ENCODE data around the gene ATL3.
"Not testable (repeated sequence)": the region's sequence is repeated elsewhere in the genome, so short reads cannot be mapped to it uniquely, and the experiment has no call there.

The ATL3 gene

DNA sequence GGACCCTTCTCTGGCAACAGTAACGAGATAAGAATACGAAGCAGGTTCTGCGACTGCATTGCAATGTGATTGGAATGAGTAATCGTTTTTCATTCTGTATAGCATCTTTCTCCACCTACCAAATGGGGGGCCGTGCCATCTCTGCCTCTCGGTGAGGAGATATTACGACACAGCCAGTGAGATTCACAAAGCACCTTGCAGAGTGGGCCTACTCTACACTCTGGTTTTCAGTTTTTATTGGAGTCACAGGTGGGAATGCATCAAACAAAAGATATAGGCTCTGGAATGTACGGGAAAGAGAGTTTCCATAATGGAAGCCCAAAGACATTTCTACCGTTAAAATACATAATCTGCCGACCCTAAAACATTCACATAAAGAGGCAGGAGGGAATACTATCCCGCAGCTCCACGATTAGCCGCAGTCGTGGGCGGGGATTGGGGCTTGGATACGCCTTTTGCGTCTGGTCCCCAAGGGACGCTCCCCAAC lies 9.7 kb upstream of the ATL3 start:
- no peak for DNase-seq

DNA sequence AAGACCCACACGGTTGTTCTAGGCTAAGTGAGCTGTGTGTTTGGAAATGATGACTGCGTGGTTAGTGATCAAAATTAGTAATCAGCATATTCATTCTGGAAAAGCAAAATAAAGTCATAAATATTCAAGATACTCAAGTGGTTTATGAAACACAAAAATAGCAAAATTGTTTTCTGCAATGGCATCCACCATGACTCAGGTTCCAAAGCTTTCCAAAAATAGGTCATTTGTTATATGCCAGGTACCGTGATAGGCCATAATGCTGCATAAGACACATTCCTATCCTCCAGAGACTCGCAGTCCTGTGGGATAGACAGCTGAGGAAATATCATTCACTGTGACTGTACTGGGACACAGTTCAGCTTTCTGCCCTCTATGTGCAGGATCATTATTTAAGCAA lies 2.4 kb upstream of the ATL3 start:
- no peak for DNase-seq

DNA sequence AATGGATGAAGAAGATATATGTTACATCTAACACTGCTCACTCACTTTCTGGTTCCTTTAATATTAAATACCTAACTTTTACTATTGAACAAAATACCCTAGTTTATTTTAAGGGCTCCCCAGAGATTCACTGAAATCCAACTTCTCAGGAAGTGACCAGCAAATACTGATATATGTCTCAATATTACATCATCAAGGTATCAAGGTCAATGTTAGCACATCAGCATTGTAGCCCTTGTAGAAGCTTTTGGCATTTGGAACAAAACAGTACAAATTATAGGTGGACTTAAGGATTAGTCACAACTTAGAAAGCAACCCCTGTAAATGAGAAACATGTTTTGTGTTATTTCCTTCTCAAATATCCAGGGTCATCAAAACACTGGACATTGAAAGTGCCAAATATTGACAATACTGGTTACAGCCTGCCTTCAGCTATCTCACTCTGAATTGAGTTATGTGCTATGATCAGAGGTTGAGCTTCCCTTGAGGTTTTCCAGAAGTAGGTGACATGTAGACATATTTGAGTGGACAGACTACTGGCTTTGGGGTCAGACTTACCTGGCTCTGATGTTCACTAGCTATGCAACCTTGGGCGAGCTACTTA lies 1.9 kb upstream of the ATL3 start:
- DNase-seq = no peak

DNA sequence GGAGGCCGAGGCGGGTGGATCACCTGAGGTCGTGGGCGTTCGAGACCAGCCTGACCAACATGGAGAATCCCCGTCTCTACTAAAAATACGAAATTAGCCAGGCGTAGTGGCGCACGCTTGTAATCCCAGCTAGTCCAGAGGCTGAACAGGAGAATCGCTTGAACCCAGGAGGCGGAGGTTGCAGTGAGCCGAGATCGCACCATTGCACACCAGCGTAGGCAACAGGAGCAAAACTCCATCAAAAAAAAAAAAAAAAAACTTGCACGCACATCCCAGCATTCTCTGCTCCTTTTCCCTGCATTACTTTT lies 934 bp upstream of the ATL3 start:
- DNase-seq = no peak

DNA sequence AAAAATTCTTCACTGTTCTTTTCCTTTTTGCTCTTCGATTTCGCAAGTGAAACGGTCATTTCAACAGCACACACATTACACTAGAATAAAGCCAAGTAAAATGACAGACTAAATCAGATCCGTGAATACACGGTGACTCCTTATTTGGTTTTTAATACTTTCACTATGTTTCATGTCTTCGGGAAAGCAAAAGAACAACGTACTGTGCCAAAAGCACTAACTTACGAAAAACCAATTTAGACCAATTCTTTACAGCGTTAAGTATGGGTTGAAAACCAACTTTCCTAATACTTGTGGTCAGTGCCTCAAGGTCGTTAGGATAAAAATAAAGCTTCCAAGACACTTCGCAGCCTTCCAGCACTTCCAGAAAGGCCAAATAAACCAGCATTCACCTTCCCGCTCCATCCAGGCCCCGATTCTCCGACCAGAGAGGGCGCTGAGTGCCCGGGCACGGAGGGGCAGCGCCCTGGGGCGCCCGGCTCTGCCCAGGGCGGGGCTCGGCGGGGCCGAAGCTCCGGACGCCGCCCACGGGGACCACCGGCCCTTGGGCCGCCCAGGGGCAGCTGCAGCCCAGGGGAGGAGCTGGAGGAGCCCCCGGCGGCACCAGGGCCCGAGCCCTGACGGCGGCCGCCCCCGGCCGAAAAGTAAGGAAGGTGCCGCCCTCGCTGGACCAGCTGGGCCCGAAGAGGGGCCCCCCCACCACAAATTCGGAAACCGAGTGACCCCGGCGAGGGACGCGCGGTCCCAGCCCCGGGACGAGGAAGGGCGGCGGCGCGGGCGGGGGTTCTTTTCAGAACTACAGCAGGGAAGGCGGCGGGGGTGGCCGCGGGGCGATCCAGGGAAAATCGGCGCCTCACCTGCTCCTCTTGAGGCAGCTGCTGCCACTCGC lies 499 bp downstream of the ATL3 start:
- peak; percentile 12 for DNase-seq

DNA sequence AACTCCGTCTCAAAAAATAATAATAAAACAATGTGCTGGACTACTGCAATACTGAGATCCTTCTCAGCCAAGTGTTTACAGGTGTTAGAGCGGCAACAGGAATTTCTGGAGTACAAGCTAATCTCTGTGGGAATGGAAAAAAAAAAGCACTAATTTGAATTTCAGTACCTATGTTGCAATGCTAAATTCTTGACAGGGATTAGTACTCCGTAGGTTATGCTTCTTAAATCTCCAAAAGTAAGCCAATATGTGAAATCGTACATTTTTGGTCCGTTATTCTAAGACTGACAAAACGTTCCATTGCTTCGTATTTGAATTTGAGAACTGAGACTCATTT lies 1.1 kb downstream of the ATL3 start:
- DNase-seq = no peak

DNA sequence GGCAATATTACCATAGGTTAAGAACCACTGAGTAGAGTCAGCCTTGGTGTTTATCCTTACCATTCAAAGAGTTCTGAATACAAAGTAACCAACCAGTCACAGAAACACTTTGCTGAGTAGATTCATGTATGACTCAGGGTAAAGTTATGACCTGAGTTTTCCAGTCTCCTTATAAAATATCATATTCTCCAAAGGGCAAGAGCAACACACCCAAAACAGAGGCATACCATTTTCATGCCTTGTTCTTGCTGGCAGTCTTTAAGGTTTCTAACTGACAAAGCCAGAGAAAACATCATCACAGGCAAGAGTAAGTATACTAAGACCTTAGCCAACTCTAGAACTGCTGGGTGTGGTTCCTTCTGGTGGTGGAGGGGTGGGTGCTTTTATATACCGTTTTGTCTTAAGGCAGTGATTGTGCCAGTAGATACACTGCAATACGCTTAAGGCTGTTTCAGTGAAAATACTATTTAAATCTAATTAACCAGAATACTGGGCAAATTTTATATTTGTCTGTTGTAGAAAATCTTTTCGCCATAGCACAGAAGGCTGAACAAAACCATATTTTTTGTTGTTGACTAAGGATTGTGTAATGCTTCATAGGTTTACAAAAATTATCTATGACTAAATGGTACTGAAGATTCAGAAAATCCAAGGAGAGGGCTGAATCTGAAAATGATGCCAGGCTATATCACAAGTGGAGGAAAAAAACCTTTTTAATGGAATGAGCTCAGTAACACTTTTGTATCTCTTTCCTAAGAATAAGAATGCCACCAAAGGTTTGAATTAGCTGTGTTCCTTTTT lies 3.0 kb downstream of the ATL3 start:
- DNase-seq = no peak

DNA sequence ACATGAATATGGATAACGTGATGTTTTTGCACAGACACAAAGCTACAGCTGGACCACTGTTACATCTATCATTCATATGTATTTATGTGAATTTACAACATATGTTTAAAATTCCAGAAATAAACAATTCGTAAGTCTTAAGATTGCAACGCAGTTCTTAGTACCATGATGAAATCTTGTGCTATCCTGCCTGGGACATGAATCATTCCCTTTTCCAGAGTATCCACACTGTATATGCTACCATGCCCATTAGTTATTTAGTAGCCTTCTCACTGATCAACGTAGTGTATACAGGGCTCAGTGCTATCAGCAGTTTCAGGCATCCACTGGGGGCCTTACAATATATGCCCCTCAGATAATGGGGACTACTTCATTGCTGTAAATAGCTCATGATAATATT lies 4.3 kb downstream of the ATL3 start:
- no peak for DNase-seq

DNA sequence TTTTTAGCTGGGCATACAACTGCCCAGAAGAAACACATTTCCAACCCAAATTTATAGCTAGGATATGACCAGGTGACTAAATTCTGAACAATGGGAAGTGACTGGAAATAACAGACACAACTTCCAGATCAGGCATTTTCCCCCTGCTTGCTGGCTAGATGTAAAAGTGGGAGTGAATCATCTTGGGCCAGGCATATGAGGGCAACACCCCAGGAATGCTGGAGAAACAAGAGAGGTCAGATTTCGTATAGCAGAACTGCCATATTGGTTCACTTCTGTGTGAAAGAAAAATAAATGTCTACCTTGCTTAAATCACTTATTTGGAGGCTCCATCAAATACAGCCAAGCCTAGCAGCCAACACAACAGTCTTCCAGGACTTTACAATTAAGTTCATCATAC lies 7.4 kb downstream of the ATL3 start:
- DNase-seq = no peak

DNA sequence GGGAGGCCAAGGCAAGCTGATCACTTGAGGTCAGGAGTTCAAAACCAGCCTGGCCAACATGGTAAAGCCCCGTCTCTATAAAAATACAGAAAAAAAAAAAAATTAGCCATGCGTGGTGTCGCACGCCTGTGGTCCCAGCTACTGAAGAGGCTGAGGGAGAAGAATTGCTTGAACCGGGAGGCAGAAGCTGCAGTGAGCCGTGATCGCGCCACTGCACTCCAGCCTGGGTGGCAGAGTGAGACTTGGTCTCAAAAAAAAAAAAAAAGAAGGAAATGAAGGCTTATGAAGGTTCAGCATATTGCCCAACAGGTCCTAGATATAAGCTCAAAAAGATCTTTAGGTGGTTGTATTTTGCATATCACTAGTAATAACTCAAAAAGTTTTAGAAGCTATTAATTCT lies 10.2 kb downstream of the ATL3 start:
- DNase-seq = no peak

DNA sequence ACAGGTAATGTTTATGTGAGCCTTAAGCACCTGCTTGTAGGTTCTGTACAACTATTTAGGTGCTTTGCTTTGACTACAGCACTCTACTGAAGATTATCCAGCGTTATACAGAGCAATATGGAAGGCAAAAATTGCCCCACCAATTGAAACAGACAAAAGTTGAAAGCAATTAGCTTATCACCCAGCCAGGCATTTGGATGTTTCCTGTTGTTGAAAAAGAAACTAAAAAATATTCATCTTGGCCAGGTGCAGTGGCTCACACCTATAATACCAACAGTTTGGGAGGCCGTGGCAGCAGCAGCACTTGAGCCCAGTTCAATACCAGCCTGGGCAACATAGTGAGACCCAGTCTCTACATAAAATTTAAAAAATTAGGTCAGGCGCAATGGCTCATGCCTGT lies 18.5 kb downstream of the ATL3 start:
- no peak for DNase-seq

DNA sequence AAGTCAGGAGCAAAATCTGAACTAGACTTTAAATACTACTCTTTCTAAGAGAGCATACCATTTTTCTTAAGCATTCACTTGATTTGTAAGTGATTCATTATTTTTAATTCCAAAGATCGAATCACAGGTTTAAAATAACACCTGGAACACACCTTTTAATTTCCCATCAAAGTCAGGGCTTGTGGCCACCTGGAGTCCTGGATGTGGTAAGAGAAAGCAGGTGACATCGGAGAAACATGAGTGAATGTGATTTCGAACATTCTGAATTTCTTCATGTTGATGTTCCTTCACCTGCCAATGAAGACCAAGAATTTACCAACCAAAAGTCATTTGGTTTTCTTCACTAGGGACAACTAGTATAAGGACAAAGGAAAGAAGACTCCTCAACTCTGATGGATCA lies 28.0 kb downstream of the ATL3 start:
- no peak for DNase-seq

DNA sequence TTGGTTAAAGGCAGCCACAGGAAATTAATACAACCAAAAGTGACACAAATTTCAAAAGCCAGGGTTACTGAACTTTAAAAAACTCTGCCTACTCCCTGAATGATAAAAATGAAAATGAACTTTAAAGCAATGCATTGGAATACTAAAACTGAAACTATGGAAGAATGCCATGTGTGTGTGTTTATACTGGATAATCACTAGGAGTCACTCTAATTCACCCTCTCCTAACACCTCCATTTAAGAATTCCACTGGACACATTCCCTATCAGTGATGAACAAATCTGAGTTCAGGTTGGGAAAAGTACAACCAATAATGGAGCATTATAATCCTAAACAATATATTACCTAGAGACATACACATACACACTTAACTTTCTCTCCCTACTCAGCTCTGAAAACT lies 29.4 kb downstream of the ATL3 start:
- DNase-seq = no peak

DNA sequence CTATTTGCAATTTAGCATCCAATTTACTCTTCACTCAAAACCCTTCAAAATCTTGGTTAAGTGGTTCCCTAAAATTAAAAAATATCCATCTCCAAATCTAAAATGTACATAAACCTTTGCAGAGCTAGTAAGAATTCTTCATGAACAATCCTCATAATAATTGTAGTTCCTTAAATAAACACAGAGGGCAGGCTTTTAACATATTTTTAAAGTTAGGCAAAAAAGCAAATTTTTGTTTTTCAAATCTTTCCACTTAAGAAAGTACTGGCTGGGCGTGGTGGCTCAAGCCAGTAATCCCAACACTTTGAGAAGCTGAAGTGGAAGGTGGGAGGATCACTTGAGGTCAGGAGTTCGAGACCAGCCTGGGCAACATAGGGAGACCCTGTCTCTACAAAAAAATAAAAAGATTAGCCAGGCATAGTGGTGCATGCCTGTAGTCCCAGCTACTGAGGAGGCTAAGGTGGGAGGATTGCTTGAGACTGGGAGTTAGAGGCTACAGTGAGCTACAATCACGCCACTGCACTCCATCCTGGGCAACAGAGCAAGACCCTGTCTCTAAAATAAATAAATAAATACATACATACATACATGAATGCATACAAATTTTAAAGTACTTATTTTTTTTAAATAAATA lies 31.9 kb downstream of the ATL3 start:
- no peak for DNase-seq

DNA sequence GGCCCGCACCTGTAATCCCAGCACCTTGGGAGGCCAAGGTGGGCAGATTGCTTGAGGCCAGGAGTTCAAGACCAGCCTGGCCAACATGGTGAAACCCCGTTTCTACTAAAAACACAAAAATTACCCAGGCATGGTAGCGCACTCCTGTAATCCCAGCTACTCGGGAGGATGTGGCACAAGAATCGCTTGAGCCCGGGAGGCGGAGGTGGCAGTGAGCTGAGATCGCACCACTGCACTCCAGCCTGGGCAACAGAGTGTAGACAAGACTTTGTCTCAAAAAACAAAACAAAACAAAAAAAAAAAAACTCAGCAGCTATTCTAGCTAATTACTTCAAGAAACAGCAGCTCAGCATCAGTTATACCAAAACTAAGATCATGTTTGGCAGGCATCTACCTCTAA lies 32.7 kb downstream of the ATL3 start:
- not testable (repeated sequence) for DNase-seq

DNA sequence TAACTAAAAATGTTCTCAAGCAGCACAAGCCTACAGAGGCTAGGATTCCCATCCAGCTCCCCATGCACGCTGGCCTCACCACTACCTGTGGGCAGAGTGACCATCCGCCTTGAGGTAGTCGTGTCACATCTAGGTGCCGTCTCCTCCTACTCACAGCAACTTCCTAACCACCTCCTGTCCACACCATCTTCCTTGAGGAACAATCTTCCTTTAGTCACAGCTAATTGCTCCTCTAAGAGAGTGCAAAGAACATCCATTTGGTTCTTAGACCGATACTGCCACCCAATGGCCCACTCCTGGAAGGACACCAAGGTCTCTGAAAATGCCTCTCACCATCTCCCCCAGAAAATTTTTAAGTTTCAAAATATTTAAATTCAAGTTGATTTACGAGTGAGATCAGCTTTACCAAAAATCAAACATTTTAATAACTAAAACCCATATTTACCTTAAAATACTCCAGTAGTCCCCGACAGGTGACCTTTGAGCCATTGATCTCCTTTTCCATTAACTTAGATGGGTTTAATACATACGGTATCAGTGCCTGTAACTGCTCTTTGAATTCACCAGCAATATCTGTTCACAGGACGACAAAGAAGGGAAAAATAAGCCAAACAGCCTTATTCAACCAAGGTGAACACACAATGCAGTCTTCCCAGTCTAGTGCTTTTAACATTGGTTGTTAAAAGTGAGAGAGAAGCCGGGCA lies 35.3 kb downstream of the ATL3 start:
- DNase-seq = peak; percentile 2

DNA sequence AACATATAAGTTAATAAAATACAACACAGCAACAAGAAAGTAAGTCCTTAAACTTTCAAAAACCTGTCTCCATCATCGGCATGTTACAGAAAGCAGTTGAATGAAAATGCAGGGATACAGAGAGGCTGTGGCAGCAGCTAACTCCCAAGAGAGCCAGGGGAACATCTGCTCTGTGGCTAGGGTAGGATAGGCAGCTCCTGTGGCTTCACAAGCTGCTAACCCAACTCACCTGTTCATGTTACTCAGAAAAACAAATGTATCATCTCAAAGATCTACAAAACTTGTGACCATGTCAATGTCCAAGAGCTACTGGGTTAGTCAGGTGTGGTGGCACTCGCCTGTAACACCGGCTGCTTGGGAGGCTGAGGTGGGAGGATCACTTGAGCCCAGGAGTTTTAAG lies 41.8 kb downstream of the ATL3 start:
- no peak for DNase-seq

DNA sequence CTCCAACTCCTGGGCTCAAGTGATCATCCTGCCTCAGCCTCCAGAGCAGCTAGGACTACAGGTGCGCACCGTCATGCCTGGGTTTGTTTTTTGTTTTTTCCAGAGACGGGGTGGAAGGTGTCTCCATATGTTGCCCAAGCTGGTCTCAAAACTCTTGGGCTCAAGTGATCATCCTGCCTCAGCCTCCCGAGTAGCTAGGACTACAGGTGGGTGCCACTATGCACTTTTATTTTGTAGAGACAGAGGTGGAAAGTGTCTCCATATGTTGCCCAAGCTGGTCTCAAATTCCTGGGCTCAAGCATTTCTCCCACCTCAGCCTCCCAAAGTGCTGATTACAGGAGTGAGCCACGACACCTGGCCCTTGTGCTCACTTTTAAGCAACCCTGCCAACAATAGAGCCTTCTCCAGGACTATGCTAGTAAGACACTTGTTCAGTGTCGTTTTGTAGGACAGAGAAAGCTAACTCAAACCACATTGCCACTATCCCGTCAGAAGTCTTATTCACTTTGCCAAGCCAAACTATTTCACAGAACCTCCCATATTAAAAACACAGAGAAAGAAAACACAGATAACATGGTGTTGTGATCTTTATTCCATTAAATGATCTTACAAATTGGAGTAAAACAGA lies 47.5 kb downstream of the ATL3 start:
- DNase-seq = no peak

DNA sequence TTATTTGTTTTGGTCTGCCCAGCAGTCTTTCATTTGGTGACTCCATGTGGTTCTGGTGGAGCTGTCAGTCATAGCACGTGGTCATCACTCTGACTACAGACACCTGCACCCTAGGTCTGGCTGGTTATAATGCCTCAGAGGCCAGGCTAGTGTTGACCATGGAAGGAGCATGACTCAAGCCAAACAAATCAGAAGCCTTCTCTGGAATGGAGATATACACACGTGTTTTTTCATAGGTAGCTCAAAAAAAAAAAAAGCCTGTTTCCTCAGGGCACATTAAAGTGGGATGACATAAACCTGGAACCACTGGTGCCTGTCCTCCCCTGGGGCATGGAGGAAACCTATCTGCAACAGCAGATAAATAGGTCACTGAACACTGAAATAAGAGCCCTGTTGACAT lies 48.9 kb downstream of the ATL3 start:
- DNase-seq = no peak

DNA sequence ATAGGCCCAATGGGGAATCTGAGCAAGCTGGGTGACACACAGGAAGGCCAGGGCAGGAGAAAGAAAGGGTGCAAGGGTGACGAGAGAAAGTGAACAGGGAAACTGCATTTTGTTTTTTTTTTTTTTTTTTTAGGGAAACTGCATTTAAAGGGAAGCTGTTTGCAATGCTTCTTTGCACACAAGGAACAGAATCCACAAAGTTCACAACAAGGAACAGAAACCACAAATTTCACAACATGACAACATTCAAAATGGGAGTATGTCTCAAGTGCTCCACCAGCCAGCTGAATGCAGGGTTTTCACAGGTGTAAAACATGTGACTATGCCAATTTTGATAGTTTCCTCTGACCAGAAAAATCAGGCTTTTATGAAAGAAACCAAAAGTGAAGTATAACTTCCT lies 50.1 kb downstream of the ATL3 start:
- no peak for DNase-seq

DNA sequence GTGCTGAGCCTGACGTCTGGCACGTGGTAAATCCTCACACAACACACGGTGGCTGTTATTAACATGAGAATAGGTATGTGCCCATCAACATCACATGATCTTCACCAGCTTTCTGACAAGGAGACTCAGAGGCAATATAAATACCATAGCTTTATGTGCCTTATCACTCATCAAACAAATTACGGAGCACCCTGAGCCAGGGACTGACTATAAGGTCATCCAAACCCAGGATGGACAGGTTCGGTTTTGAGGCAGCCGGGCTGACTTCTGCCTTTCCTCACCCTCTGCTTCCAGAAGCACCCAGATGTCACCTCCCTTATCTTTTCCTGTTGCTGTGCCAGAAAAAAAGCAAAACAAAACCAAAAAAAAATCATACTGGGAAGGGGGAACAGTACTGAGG lies 51.2 kb downstream of the ATL3 start:
- DNase-seq = no peak

DNA sequence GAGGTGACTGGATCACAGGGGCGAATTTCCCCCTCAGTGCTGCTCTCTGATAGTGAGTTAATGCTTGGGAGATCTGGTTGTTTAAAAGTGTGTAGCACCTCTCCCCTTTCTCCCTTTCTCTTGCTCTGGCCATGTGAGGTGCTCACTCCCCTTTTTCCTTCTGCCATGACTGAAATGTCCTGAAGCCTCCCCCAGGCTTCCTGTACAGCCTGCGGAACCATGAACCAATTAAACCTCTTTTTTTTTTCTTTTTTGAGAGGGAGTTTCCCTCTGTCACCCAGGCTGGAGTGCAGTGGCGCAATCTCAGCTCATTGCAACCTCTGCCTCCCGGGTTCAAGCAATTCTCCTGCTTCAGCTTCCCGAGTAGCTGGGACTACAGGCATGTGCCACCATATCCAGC lies 53.5 kb downstream of the ATL3 start:
- not testable (repeated sequence) for DNase-seq

DNA sequence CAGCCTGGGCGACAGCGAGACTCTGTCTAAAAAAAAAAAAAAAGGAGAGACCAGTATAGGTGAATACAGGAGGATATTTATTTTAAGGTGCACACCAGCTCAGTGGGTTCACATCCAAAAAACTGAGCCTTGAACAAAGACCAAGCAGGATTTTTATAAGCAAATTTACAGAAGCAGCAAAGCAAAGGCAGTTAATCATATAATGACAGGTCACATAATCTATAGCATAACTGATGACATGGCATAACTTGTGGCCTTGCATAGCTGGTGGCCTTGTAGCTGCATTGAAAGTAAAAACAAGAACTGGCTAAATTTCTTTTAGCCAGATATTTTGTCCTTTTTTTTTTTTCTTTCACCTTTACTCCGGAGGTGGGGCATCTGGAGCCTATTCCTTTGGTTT lies 54.2 kb downstream of the ATL3 start:
- no peak for DNase-seq
